Measurements from ENCODE around the gene RASSF7.

Gene RASSF7

DNA sequence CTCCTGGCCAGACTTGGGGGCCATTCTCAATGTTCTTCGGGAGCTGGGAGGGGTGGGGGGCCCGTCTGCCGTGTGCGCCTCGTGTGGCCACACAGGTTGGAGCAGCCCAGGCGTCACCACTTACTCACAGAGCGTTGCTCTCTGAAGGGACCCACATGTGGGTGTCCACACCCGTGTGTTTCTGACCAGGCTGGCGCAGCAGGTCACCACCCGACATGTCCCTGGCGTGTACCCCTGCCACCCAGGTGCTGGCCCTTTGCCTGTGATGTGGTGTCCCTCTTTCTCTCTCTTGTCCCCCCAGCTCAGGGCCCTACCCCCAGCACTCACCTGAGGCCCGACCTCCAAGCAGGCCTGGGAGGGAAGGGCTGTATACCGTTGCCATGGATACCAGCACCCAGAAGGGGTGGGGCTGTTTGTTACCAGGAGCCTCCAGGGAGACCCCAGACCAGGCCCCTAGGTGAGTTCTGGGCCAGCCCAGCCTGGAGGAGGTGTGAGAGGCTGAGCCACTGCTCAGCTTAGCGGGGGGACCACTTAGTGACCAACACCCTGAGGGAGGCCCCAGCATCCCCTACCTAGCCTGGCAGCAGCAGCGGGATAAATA is 1.6 kb upstream of the RASSF7 start:
- TF ChIP-seq, protein P1, sequence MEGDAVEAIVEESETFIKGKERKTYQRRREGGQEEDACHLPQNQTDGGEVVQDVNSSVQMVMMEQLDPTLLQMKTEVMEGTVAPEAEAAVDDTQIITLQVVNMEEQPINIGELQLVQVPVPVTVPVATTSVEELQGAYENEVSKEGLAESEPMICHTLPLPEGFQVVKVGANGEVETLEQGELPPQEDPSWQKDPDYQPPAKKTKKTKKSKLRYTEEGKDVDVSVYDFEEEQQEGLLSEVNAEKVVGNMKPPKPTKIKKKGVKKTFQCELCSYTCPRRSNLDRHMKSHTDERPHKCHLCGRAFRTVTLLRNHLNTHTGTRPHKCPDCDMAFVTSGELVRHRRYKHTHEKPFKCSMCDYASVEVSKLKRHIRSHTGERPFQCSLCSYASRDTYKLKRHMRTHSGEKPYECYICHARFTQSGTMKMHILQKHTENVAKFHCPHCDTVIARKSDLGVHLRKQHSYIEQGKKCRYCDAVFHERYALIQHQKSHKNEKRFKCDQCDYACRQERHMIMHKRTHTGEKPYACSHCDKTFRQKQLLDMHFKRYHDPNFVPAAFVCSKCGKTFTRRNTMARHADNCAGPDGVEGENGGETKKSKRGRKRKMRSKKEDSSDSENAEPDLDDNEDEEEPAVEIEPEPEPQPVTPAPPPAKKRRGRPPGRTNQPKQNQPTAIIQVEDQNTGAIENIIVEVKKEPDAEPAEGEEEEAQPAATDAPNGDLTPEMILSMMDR (IDR thresholded peaks at IDR 0.05; ENCODE audit: low read depth, low read length), result no peak
- DNase-seq (ENCODE audit: extremely low read depth, low read depth), result no peak

DNA sequence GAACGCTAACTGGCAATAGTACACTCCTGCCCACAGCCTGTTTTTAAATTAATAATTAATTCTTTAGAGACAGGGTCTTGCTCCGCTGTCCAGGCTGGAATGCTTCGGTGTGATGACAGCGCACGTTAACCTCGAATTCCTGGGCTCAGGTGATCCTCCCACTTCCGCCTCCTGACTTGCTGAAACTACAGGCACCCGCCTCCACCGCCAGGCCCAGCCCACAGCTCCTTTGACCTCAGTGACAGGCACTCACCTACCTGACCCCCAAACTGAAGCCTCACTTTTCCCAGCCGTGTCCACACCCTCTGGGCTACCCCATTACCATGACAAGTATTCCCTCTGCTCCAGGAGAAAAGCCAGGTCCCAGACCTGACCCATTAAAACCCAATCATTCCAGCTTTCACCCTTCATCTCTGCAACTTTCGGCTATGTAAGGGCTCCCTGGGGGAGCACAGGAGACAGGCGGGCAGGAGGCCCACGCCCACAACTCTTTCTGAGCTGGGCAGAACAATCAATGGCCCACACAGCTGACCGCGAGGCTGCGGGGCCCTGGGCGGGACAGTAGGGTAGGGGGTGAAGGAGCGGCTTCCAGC is 962 bp upstream of the RASSF7 start:
- DNase-seq (ENCODE audit: extremely low read depth, low read depth), result no peak
- TF ChIP-seq, protein P1 (IDR thresholded peaks at IDR 0.05; ENCODE audit: low read depth, low read length), result no peak

DNA sequence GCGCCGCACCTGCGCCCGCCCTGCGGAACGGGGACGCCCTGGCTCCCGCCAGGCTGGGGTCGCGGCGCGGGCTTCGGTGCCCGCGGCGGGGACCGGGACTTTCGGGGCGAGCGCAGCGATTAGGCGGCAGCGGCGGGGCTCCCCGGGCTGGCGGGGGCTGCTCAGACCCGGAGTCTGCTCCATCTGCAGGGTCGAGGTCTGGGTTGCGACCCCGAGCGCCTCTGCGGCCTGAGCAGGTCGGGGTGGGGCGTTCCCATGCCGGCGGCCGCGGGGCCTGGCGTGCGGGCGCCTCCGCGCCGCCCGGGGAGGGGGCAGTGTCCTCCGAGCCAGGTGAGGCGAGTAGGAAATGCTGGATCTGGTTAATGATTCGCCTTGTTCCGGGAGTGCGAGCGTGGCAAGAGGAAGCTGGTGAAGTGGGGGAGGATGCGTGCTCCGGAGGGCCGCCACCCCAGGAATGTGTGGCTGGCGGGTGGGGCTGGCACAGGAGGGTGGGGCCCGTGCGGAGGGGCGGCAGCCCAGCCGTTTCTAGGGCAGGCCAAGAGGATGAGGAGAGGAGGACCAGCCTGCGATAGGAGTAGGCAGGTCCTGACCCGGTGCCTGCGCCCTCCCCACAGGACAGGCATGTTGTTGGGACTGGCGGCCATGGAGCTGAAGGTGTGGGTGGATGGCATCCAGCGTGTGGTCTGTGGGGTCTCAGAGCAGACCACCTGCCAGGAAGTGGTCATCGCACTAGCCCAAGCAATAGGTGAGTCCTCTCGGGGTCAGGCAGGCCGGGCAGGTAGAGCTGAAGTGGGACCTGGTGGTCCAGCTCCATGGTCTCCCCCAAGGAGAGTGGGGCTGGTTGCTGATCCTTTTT is 606 bp downstream of the RASSF7 start:
- no peak for DNase-seq (ENCODE audit: extremely low read depth, low read depth)
- TF ChIP-seq, protein P1 (IDR thresholded peaks at IDR 0.05; ENCODE audit: low read depth, low read length), result no peak

DNA sequence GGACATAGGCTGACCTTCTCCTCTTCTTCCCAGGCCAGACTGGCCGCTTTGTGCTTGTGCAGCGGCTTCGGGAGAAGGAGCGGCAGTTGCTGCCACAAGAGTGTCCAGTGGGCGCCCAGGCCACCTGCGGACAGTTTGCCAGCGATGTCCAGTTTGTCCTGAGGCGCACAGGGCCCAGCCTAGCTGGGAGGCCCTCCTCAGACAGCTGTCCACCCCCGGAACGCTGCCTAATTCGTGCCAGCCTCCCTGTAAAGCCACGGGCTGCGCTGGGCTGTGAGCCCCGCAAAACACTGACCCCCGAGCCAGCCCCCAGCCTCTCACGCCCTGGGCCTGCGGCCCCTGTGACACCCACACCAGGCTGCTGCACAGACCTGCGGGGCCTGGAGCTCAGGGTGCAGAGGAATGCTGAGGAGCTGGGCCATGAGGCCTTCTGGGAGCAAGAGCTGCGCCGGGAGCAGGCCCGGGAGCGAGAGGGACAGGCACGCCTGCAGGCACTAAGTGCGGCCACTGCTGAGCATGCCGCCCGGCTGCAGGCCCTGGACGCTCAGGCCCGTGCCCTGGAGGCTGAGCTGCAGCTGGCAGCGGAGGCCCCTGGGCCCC is 1.4 kb downstream of the RASSF7 start:
- DNase-seq (ENCODE audit: extremely low read depth, low read depth), result no peak
- TF ChIP-seq, protein P1 (IDR thresholded peaks at IDR 0.05; ENCODE audit: low read depth, low read length), result no peak

DNA sequence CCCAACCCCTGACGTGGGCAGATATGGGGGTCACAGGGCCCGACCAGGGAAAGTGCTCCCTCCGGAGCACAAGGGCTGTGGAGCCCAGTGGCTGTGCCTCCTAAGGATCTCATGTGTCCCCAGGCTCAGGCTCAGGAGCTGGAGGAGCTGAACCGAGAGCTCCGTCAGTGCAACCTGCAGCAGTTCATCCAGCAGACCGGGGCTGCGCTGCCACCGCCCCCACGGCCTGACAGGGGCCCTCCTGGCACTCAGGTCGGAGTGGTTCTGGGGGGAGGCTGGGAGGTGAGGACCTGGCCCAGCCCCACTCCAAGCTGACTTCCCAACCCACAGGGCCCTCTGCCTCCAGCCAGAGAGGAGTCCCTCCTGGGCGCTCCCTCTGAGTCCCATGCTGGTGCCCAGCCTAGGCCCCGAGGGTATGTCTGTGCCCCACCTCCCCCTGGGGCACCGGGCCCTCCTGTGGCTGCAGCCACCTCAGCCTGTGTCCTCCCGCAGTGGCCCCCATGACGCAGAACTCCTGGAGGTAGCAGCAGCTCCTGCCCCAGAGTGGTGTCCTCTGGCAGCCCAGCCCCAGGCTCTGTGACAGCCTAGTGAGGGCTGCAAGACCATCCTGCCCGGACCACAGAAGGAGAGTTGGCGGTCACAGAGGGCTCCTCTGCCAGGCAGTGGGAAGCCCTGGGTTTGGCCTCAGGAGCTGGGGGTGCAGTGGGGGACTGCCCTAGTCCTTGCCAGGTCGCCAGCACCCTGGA is 2.5 kb downstream of the RASSF7 start:
- TF ChIP-seq, protein P1 (IDR thresholded peaks at IDR 0.05; ENCODE audit: low read depth, low read length), result no peak
- DNase-seq (ENCODE audit: extremely low read depth, low read depth), result no peak

DNA sequence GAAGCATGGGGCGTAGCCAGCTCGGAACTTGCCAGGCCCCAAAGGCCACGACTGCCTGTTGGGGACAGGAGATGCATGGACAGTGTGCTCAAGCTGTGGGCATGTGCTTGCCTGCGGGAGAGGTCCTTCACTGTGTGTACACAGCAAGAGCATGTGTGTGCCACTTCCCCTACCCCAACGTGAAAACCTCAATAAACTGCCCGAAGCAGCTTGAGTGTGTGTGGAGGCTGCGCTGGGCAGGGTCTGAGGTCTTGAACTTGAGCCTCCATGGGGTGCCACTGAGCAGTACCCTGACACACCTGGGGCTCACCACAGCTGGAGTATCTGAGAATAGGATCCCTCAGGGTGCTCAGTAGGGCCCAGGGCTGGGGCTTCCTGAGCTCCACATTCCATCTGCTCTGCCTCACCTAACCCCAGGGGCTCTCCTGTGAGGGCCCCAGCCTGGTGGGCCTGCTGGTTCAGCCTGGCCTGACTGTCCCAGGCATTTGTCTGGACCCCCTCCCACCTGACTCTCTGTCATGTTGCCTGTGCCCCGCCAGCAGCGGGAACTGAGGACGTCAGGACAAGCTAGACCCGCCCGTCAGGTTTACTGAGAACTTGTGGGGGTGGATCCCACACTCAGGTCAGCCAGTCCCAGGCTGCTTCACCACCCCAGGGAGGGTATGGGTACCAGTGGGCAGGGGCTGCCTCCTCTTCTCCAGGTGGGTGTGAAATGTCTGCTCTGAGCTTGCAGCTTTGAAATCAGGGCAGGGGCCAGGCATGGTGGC is 3.2 kb downstream of the RASSF7 start:
- DNase-seq (ENCODE audit: extremely low read depth, low read depth), result no peak
- TF ChIP-seq, protein P1 (IDR thresholded peaks at IDR 0.05; ENCODE audit: low read depth, low read length), result no peak

Data from AG09319 (cell line).